ENCODE results near the gene LRSAM1. TPM values are rescaled to one million over a fixed set of nuclear protein-coding genes. Genes with fewer than 3 reads are reported as not detected.

Gene LRSAM1
- total and polyA plus RNA-seq, 9 of the 15 experiments (the other 6 are each of a cell fraction or from before 2014, with no cell fraction given), result 0.07 to 16.2 (median 4.7) TPM

DNA sequence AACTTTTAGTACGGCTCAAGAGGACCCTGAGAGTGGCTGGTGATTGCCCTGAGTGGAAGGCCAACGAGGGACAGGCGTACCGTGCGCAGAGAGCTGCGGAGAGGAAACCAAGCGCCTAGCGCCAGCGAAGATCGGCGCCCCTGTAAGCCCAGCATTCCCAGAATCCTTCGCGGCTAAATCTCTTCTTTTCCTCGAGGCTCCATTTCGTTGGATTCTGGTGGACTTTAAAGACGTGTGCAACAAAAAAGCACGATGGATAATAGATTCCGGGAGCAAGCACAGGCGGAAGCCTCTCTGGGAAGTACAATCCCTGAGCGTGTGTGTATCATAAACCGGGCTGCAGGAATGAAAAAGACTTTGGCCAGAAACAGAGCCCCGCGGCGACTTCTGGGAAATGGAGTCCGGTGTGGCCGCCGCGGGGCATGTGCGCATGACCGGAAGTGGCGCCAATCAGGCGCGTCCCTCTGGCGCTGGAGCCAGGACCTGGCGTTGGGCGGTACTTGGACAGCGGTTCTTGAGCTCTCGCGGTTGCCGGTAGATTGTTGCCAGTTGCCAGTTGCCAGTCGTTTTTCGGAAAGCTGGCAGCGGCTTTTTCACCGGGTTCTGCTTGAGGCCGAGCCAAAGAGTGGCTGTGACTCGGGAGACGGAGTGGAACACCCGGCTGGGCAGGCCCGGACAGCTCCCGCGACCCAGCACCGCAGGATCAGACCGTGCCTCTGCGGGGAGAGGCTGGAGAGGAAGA lies 27.2 kb upstream of the LRSAM1 start, which contains the start of gene ZNF79 (continued):
- TF ChIP-seq, protein P1, sequence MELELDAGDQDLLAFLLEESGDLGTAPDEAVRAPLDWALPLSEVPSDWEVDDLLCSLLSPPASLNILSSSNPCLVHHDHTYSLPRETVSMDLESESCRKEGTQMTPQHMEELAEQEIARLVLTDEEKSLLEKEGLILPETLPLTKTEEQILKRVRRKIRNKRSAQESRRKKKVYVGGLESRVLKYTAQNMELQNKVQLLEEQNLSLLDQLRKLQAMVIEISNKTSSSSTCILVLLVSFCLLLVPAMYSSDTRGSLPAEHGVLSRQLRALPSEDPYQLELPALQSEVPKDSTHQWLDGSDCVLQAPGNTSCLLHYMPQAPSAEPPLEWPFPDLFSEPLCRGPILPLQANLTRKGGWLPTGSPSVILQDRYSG (tag; conservative IDR thresholded peaks at IDR 0.05; ENCODE audit: low read depth), result peak; percentile 85; the same call in 1 of the 2 replicates
- TF ChIP-seq BACH1 (tag; IDR thresholded peaks at IDR 0.05) (no peak), MCM2 (IDR thresholded peaks at IDR 0.05; ENCODE audit: low read depth) (no peak), SMAD2 (IDR thresholded peaks at IDR 0.05; ENCODE audit: low read depth, low read length) (no peak), ZNF780A (CRISPR knock-in tag; IDR thresholded peaks at IDR 0.05) (no peak), ZNF431 (CRISPR knock-in tag; IDR thresholded peaks at IDR 0.05) (no peak), NELFE (IDR thresholded peaks at IDR 0.05; ENCODE audit: insufficient read depth, insufficient read length) (no peak), ZNF75A (CRISPR knock-in tag; IDR thresholded peaks at IDR 0.05) (no peak), TGIF2 (CRISPR knock-in tag; IDR thresholded peaks at IDR 0.05) (no peak), TAF1 (IDR thresholded peaks at IDR 0.05; ENCODE audit: control insufficient read depth, extremely low read depth, insufficient read depth, low read length, severe bottlenecking) (peak; percentile 72), HMGN3 (IDR thresholded peaks at IDR 0.05; ENCODE audit: borderline replicate concordance, extremely low read depth, insufficient read length, low read depth, low read length) (peak; percentile 79), TSC22D4 (tag; IDR thresholded peaks at IDR 0.05) (no peak), BCLAF1 (IDR thresholded peaks at IDR 0.05; ENCODE audit: borderline replicate concordance in 1 of 2, control insufficient read depth in 1 of 2, low read depth in 2 of 2, low read length in 1 of 2) (peak in 1 of 2 experiments; percentile 52; a peak in 2 of 4 replicates), JUNB (CRISPR knock-in tag; conservative IDR thresholded peaks at IDR 0.05) (no peak), ZNF146 (CRISPR knock-in tag; IDR thresholded peaks at IDR 0.05; ENCODE audit: unreplicated experiment) (no peak), SMAD1 (IDR thresholded peaks at IDR 0.05; ENCODE audit: low read depth, low read length, partially characterized antibody) (peak; percentile 39), CHD1 (IDR thresholded peaks at IDR 0.05; ENCODE audit: low read length) (no peak), XRCC3 (IDR thresholded peaks at IDR 0.05) (no peak), ZNF707 (CRISPR knock-in tag; conservative IDR thresholded peaks at IDR 0.05) (no peak), BCL6 (CRISPR knock-in tag; IDR thresholded peaks at IDR 0.05) (no peak), HES1 (IDR thresholded peaks at IDR 0.05; ENCODE audit: low read depth) (no peak), SNAPC5 (CRISPR knock-in tag; IDR thresholded peaks at IDR 0.05) (peak; percentile 63; the same call in 1 of the 2 replicates), KLF10 (CRISPR knock-in tag; IDR thresholded peaks at IDR 0.05) (no peak), ESRRB (CRISPR knock-in tag; IDR thresholded peaks at IDR 0.05; ENCODE audit: borderline replicate concordance) (no peak), NCOA2 (IDR thresholded peaks at IDR 0.05; ENCODE audit: partially characterized antibody in 2 of 2) (no peak)

Data from K562 (cell line).